ENCODE results near the gene ZNF679. TPM values are rescaled to one million over a fixed set of nuclear protein-coding genes. Genes with fewer than 3 reads are reported as not detected.

ZNF679 gene
- polyA plus RNA-seq, 1 experiment, result not detected

GRCh38 chr7:64183827-64184372 is 44.4 kb upstream of the ZNF679 start:
- CTCF ChIA-PET, result no interaction called here
- POLR2A ChIA-PET, result no interaction called here
- H3K4me3 ChIP-seq (ENCODE audit: low read depth, low read length), result no peak overlapping the region
- no peak for TF ChIP-seq CTCF (IDR thresholded peaks at IDR 0.05; ENCODE audit: low read depth, low read length)
- H3K27me3 ChIP-seq (ENCODE audit: control insufficient read depth, insufficient read depth, low read length), result no peaks in the 10 kb centered on the region
- no peak overlapping the region for H3K27ac ChIP-seq (ENCODE audit: low read depth, low read length)
- no peak for DNase-seq (ENCODE audit: low read depth, low spot score)
- peaks cover 55% of the 10 kb centered on the region for H3K9me3 ChIP-seq (ENCODE audit: control insufficient read depth, insufficient read depth, low read length)

DNA sequence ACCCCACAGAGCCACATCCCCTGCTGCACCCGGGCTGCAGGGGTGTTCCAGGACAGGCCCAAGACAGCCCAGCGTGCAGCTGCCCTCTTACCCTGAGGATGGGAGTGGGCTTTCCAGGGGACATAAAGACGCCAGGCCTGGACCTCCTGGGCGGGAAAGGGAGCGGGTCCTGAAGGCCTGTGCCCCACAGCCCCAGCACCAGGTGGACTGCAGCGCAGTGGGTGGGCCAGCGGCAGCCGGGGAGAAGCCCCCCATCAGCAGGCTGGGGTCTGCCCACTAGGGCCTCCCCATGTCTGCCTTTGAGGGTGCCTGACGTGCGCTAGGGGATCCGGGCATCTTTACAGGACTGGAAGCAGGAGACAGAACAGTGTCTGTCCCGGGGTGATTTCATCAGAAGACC is 43.9 kb upstream of the ZNF679 start:
- no peak overlapping the region for H3K4me3 ChIP-seq (ENCODE audit: low read depth, low read length)
- peaks cover 55% of the 10 kb centered on the region for H3K9me3 ChIP-seq (ENCODE audit: control insufficient read depth, insufficient read depth, low read length)
- no peak overlapping the region for H3K27ac ChIP-seq (ENCODE audit: low read depth, low read length)
- no peak for DNase-seq (ENCODE audit: low read depth, low spot score)
- TF ChIP-seq CTCF (IDR thresholded peaks at IDR 0.05; ENCODE audit: low read depth, low read length), result no peak
- H3K27me3 ChIP-seq (ENCODE audit: control insufficient read depth, insufficient read depth, low read length), result no peaks in the 10 kb centered on the region
- ChIA-PET CTCF (no interaction called here), POLR2A (no interaction called here)

DNA sequence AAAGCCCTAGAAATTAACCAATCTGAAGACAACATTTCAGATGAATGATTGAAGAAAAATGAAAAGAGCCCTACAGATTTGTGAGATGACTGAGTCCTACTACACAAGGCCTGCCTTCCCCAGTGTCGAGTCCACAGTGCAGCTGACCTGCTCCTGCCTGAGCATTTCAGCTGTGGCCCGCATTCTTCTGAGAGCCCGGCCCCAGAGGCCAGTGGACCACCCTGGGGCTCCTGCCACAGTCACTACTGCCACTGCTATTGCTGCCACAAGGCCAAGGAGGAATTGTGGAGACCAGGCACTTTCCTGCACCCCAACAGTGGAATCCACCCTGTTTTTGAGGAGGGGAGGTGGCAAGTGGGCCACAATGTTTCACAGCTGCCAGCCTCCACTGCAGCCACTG is 40.9 kb upstream of the ZNF679 start:
- Histone ChIP-seq H3K27me3 (ENCODE audit: control insufficient read depth, insufficient read depth, low read length) (no peaks in the 10 kb centered on the region), H3K4me3 (ENCODE audit: low read depth, low read length) (no peak overlapping the region), H3K27ac (ENCODE audit: low read depth, low read length) (no peak overlapping the region), H3K9me3 (ENCODE audit: control insufficient read depth, insufficient read depth, low read length) (peaks cover 49% of the 10 kb centered on the region)
- CTCF ChIA-PET, result no interaction called here
- POLR2A ChIA-PET, result no interaction called here
- DNase-seq (ENCODE audit: low read depth, low spot score), result no peak
- no peak for TF ChIP-seq CTCF (IDR thresholded peaks at IDR 0.05; ENCODE audit: low read depth, low read length)

- CTCF ChIA-PET, result no interaction called here
- H3K9me3 ChIP-seq (ENCODE audit: control insufficient read depth, insufficient read depth, low read length), result peaks cover 41% of the 10 kb centered on the region
- no peaks in the 10 kb centered on the region for H3K27me3 ChIP-seq (ENCODE audit: control insufficient read depth, insufficient read depth, low read length)
- POLR2A ChIA-PET, result no interaction called here
- no peak overlapping the region for H3K4me3 ChIP-seq (ENCODE audit: low read depth, low read length)
- TF ChIP-seq CTCF (IDR thresholded peaks at IDR 0.05; ENCODE audit: low read depth, low read length), result no peak
- no peak for DNase-seq (ENCODE audit: low read depth, low spot score)
- no peak overlapping the region for H3K27ac ChIP-seq (ENCODE audit: low read depth, low read length)
These were observed 36.0 kb upstream of the ZNF679 start for GRCh38 chr7:64192148-64192704.

GRCh38 chr7:64192775-64193174 is 35.5 kb upstream of the ZNF679 start:
- Histone ChIP-seq H3K9me3 (ENCODE audit: control insufficient read depth, insufficient read depth, low read length) (peaks cover 36% of the 10 kb centered on the region), H3K27ac (ENCODE audit: low read depth, low read length) (no peak overlapping the region), H3K4me3 (ENCODE audit: low read depth, low read length) (no peak overlapping the region), H3K27me3 (ENCODE audit: control insufficient read depth, insufficient read depth, low read length) (no peaks in the 10 kb centered on the region)
- DNase-seq (ENCODE audit: low read depth, low spot score), result no peak
- ChIA-PET POLR2A (no interaction called here), CTCF (no interaction called here)
- no peak for TF ChIP-seq CTCF (IDR thresholded peaks at IDR 0.05; ENCODE audit: low read depth, low read length)
